HK-2 (cell line): ENCODE measurements around the gene ZNF276.
"Not testable (repeated sequence)": the region's sequence is repeated elsewhere in the genome, so short reads cannot be mapped to it uniquely, and the experiment has no call there.

ENCODE experiments used
- DNase-seq: peaks from one replicate; pipeline ENCODE4 v3.0.0-alpha.2; 2018; ENCODE audit not compliant: unreplicated experiment

ZNF276 gene

GRCh38 chr16:89720813-89721545, at the start of gene ZNF276, which contains the start of gene VPS9D1:
TSS of gene ZNF276 (plus strand) at chr16:89721537. CDS start at chr16:89721641, 104 bp downstream.
TSS of gene VPS9D1 (minus strand) at chr16:89720898. CDS start at chr16:89720861, 37 bp downstream.
- DNase-seq, result peak; percentile 86

- not testable (repeated sequence) for DNase-seq
Observed at GRCh38 chr16:89671565-89671964, 49.8 kb upstream of the ZNF276 start.

- DNase-seq, result no peak
Observed at GRCh38 chr16:89672177-89672941, 49.0 kb upstream of the ZNF276 start.

- no peak for DNase-seq
Observed at GRCh38 chr16:89678258-89678657, 43.1 kb upstream of the ZNF276 start.

GRCh38 chr16:89685916-89686315, 35.4 kb upstream of the ZNF276 start:
- DNase-seq, result no peak

GRCh38 chr16:89686520-89687091, 34.7 kb upstream of the ZNF276 start, which contains the start of gene CDK10:
TSS of gene CDK10 (plus strand) at chr16:89686689. CDS start at chr16:89686711, 22 bp downstream.
- peak; percentile 93 for DNase-seq

GRCh38 chr16:89687092-89687940, 34.0 kb upstream of the ZNF276 start:
- peak; percentile 88 for DNase-seq

GRCh38 chr16:89688395-89688794, 32.9 kb upstream of the ZNF276 start:
- no peak for DNase-seq

- DNase-seq, result no peak
Observed at GRCh38 chr16:89689142-89689541, 32.2 kb upstream of the ZNF276 start.

GRCh38 chr16:89689621-89690020, 31.7 kb upstream of the ZNF276 start:
- DNase-seq, result not testable (repeated sequence)

GRCh38 chr16:89690392-89690901, 30.9 kb upstream of the ZNF276 start:
- no peak for DNase-seq

- DNase-seq, result no peak
Observed at GRCh38 chr16:89691231-89691985, 29.9 kb upstream of the ZNF276 start.

- no peak for DNase-seq
Observed at GRCh38 chr16:89691986-89692569, 29.3 kb upstream of the ZNF276 start.

- no peak for DNase-seq
Observed at GRCh38 chr16:89693289-89693731, 28.0 kb upstream of the ZNF276 start.

GRCh38 chr16:89693931-89694783, 27.2 kb upstream of the ZNF276 start:
- no peak for DNase-seq

GRCh38 chr16:89694784-89695085, 26.6 kb upstream of the ZNF276 start:
- not testable (repeated sequence) for DNase-seq

- DNase-seq, result no peak
Observed at GRCh38 chr16:89695086-89695874, 26.1 kb upstream of the ZNF276 start.

- DNase-seq, result no peak
Observed at GRCh38 chr16:89695875-89696669, 25.3 kb upstream of the ZNF276 start.
